Globus pallidus (tissue), 1 donor: ENCODE results near the gene ZNG1B.
"Not testable (repeated sequence)": the region's sequence is repeated elsewhere in the genome, so short reads cannot be mapped to it uniquely, and the experiment has no call there.

Experiments used
- DNase-seq: peaks from one replicate; pipeline ENCODE4 v3.0.0-alpha.2; 2015; ENCODE audit warnings: low spot score

Gene ZNG1B

DNA sequence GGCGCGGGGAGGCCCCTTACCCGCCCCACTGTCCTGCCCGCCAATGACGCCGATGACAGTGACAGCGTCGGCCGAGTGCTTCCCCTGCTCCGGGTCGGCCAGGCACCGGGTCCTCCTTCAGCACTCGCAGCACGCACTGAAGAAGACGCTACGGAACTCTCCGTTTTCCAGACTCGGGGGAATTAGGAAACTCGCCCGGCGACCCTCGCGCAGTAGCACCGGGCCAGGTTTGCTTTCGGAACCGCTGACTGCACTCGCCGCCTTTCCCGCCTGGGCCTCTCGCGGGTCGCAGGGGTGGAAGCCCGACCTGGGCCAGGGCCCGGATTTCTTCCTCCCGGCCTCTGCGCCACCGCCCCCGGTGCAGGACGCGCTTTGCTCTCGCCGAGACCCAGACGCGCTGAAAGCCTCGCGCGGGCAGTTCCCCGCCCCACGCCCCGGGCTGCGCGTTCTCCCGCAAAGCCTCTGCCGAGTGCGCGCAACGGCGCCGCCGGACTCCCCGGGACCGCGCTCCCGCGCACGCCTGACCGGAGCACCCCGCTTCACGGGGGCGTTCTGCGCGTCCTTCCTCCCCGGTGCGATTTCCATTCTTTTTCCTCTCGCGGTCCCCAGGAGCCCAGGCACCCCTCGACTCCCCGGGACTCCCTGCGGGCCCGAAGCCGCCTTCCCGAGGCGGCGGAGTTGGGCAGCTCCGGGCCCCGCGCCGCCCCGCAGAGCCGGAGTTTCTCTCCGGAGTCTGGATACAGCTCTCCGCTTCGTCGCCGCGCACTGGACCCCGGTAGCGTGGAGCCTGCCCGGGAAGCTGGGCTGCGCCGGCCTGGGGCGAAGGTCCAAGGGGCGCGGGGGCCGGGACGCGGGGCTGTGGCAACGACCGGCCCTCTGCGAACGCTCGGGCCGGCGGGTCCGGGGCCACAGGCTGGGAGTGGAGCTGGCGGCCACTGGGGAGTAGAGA is 65.9 kb downstream of the ZNG1B start:
- DNase-seq = not testable (repeated sequence)

DNA sequence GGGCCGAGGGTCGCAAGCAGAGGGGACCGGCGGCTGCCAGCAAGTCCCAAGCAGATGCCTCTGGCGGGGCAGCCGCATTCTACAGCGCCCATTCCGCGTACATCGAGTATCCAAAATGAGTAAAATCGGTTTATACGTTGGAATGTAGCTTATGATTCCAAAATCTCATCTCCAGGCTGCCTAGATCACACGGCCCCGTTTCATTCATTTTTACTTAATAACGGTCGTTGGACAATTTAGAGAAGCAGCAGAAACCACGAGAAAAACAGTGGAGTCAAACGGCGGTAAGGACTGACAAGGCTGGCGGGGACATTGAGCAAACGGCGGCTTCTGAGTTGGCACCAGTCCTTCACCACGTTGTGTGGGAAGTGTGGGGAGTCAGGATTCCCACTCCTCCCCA is 66.6 kb downstream of the ZNG1B start:
- DNase-seq = not testable (repeated sequence)

DNA sequence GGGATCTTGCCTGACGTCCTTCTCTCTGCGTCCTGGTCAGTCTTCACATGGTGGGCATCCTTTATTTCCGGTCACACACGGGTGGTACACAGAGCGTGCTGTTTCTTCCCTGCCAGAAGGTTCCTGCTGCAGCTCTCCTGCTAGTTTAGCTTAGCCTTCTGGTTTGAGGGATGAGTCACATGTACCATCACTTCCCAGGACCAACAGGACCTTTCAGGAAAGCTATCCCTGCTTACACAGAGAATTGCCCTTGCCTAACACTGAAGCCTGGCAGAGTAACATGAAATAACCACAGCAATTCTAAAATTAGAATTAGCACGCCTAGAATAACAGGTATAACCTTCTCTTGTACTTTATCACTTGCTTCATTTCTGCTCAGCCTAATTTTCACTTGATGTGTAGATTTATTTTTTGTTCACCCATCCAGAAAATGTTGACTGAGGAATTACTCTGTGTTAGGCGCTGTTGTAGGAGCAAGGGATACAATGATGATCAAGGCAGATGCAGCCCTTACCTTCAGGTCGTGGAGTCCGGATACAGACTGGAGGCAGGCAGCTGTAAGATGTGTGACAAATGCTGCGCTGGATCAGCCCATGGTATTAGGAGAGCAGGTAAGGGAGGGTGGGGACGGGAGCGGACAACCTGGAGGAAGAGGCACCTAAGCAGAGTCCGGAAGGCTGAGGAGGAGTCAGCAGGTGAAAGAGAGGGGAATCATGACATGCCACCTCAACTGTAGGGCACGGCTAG is 70.1 kb downstream of the ZNG1B start:
- not testable (repeated sequence) for DNase-seq

DNA sequence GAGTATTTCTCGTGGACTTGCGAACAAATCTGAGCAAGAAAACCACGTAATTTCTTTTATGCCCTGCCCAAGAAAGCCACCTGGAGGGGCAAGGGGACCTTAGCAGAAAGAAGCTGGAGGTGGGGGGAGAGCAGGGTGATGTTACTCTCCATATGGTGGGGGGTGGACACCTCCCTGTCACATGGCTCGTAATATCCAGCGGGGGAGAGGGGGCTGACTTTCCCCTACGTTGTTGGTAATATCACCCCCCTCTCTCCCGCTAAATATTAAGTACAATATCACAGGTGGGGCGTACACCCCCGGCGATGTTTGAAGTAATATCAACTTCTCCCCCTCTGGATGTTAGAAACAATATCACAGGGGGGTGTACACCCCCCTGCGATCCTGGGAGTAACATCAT is 70.7 kb downstream of the ZNG1B start:
- DNase-seq = not testable (repeated sequence)

DNA sequence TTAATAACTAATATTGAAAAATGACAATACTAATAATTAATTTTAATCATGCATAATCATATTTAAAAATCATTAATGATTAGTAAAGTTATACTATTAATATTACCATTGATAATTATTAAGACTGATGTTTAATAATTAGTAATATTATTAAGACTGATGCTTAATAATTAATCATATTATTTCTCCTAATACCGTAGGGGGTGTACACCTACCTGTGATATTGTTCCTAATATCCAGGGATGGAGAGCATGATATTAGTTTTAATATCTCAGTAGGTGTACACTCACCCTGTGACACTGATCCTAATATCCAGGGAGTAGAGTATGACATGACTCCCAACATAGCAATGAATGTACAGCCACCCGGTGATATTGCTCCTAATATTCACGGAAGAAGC is 73.4 kb downstream of the ZNG1B start:
- DNase-seq = not testable (repeated sequence)

DNA sequence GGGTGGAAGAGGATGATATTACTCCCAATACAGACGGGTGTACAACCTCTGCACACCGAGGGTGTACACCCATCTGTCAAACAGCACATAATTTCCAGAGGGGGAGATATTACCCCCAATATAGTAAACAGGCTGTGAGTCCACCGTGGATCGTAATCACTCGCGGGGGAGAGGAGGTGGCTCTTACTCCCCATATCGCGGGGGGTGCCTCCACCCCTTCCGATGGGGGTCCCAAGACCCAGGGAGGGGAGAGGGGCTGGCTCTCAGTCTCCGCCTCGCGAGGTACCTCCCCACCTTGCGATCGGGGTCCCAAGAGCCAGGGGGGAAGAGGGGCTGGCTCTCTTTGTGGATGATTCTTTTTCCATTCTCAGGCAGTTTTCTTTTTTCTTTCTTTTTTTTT is 74.4 kb downstream of the ZNG1B start:
- DNase-seq = not testable (repeated sequence)

DNA sequence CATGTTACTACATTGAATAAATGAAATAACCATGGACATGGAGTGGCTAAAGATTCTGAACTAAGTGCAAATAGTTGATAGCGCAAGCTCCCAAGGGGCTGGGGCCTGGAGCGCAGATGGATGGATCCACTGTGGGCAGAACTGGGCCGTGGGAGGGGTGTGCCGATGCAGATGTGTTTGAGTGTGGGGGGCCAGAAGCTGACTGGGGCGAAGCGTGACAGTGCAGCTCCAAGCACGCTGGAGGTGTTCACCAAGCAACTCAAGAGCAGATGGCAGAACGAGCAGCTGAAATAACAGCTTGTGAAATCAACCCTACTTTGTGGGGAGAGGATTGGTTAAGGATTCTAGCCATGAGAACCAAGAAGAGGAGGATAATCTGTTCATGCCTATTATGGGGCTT is 78.0 kb downstream of the ZNG1B start:
- not testable (repeated sequence) for DNase-seq

DNA sequence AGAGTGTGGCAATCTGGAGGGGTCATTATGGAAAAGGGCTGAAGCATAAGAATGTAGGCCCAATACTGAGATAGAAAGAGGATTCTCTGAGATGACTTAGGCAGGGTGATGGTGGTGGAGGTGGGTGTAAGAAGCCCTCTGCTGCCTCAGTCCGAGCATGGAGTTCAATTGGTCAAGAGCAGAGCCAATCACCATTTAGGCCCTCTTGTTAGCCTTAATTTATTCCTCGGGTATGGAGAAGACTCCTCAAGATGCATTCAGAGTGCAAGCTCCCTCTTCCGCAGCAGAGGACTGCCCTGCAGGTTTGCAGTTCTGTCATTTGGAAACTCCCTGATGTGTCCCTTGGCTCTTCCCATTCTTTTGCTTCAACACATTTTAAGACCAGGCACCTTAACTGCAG is 78.5 kb downstream of the ZNG1B start:
- DNase-seq = not testable (repeated sequence)

DNA sequence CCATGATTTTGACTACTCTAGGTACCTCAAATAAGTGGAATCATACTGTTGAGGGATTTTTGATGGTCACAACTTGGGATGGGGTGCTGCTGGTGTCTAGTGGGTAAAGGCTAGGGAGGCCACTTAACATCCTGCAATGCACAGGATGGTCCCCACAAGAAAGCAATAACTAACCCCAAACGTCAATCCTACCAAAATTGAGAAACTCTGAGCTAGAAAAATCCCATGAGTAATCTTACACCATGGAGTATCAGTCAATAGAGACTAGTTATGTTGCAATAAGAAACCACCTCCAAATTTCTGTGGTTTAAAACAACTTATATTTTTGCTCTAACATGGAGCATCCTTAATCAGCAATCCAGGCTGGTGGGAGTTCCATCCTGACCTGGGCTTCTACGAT is 79.5 kb downstream of the ZNG1B start:
- DNase-seq = not testable (repeated sequence)

DNA sequence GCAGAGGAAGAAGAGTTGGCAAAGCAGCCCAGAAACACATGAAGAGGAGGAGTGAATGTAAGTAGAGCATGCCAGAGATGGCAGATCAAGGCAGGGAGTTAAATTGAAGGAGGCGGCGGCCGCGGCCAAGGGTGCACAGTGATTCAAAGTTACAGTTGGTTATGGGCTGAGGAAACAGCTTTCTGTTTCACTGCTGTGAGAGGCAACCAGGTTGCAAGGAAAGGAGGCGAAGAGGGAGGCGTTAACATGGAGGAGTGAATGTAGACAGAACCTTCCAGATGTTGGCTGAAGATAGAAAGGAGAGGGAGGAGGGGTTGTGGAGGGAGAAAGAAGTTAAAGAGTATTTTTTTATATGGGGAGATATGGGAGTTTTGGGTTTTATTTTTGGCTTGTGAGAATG is 83.3 kb downstream of the ZNG1B start:
- not testable (repeated sequence) for DNase-seq

DNA sequence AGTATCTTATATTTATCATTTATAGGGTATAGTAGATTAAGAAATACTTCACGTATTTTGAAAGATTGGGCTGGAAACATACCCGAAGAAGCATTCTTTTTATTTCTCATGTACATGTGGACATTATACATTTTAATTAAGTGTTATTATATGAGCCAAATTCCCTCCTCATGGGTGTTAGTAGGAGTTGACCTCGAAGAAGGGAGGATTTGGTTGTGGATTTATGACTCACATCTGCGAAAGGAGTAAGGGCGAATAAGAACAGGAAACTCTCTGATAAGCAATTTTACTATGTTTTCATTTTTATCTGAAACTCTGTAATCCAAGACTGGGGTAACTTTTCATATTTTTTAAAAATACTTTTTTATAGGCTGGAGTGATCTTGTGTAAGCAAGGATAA is 84.0 kb downstream of the ZNG1B start:
- DNase-seq = not testable (repeated sequence)

DNA sequence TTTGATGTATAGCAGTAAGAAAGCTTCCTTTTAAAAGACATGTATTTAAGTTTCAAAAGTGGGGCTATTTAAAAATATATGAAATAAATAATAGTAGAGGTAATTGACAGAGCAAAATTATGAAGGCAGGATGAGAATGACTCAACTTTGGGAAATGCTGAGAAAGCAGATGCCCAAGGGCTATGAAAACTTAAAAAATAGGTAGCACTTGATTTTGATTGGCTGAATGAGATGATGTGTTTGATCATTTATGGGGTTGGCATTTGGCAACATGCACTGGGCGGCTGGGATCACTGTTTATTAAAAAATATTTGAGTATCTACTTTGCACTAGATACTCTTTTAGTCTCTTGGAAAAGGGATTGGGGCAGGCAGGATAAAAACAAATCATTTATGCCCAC is 87.5 kb downstream of the ZNG1B start:
- not testable (repeated sequence) for DNase-seq

DNA sequence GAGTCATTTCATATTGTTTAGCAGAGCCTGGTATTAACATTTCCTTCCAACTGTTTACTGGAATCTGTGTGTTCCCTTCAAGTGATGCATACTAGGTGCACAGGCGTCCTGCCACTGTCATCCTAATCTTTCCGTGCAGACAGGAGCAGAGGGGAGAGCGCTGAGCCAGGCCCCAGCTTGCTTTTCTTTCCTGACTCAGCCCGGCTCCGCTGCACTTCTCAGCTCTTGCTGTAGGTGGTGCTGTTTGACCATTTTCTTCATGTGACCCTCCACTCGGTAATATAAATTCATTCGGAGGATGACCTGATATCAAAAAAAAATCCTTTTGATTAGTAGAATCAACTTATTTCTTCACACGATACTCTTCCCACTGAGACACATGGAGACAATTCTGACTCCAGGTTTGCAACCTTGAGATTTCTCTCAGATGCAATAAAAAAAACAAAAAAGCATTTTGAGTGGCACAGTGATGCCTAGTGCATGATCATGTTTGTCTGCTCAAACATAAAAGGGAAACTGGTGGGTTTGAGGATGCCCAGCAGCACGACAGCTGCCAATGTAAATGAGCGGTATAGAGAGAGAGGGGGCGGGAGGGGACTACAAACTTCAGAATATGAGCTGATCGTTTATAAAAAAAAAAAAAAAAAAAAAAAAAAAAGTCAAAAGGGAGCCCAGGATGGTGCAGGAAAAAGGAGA is 90.0 kb downstream of the ZNG1B start:
- not testable (repeated sequence) for DNase-seq

DNA sequence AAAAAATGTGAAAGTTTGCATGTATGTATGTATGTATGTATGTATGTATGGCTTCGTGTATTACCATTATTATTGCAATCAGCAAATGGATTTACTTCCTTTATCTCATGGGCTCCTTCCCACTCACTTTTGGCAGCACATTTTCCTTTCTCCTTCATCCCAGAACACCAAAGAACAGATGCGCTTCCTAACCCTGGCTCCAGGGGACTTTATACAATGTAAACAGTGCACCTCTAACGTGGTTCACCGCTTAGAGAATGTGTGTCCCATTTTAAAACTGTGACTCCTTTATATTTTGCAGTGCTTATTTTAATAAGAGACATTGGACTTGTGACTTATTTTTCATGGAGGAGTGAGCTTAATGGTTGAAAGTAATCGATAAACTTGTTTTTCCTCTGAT is 90.6 kb downstream of the ZNG1B start:
- DNase-seq = not testable (repeated sequence)

DNA sequence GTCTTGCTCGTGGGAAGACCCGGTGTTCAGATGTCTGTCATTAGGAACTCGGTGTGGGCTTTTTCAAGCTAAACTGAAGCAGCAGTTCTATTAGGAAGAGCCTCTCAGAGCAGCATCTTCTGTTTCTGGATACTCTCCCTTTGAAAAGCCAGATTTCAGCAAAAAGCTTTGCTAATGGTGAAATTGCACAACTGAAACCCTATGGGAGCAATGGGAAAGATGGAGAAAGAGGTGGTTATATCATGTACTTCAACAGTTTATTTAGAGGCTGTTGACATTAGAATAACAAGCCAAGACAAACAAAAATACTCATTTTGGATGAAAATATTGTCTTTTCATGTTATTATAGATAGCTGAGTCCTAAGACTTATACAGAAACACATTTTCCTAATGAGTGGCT is 91.4 kb downstream of the ZNG1B start:
- not testable (repeated sequence) for DNase-seq

DNA sequence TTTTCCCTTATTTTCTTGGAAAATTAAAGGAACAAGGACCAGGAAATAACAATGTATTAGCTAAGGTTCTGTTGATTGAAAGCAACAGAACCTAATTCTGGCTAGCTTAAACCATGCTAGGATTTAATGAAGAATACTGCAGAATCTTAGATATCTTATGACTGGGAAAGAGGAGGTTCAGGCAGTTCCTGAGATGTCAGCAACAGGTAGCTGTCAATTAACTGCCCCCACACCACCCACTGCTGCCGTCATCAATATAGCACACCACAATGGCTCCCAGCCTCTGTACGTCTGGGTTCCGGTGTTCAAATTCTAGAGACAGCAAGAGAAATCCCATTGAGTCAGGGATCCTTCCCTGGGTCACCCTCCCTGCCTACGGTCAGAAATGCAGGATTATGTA is 95.5 kb downstream of the ZNG1B start:
- DNase-seq = not testable (repeated sequence)

DNA sequence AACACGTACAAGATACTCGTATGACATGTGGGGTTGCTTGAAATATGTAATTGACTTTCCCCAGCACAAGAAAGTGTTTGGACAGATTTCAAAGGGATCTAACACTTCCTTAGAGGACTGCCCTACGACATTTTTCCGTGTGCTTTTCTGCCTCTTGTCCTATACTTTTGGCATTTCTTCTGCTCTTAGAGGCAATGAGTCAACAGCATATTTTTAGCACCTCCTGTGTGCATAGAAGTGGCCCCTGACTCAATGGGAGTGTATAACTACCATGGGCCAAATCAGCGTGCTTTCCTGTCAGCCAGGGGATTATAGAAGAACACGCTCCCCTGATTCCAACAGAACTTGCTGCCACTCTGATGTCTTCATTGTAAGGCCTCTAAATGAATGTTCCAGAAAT is 99.1 kb downstream of the ZNG1B start:
- not testable (repeated sequence) for DNase-seq

DNA sequence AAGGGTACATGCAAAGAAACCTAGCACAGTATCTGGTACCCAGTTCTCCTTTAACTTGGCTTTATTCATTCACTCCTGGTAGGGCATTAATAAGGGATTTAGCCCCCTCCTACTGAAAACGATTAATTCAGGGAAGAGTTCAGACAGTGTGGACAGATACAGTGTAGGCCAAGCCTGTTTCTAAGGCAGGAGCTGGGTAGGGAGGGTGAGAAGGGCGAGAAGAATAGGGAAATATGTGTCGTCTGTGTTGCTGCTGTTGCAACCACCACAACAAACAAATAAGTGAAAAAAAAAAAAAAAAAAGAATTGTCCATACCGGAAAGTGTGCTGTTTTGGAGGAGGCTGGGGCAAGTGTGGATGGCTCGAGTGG is 103.3 kb downstream of the ZNG1B start:
- DNase-seq = not testable (repeated sequence)

DNA sequence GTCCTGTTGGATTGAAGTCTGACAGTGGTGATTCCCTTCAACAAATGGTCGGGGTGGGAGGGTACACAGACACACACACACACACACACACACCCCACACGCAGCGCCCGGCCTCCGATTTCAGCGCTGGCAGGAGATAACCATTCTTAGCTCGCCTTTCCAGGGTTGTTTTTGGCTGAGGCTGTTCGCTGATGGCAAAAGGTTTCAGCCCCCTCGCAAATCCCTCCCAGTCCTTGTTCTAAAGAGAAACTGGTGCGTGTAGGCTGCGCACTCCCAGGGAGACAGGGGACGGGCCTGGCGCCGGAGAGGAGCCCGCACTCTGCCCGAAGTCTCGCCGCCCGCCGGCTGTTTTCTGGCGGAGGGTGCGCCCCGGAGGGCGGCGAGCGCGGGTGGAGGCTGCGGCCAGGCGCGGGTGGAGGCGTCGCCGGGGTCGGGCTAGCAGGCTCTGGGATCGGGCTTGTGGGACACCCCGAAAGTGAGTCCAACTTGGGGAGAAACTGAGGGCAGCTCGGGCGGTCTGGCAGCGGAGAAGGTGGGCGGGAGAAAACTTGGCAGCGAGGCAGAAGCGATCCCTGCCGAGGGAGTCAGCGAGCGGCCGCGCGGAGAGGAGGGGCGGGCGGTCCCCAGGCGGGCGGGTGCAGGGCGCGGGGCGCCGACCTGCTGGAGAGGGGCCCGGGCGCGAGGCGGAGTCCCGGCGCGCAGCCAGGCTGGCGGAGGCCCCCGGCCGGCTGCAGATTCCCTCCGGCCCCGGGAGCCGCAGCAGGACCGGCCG is 103.9 kb downstream of the ZNG1B start:
- not testable (repeated sequence) for DNase-seq

DNA sequence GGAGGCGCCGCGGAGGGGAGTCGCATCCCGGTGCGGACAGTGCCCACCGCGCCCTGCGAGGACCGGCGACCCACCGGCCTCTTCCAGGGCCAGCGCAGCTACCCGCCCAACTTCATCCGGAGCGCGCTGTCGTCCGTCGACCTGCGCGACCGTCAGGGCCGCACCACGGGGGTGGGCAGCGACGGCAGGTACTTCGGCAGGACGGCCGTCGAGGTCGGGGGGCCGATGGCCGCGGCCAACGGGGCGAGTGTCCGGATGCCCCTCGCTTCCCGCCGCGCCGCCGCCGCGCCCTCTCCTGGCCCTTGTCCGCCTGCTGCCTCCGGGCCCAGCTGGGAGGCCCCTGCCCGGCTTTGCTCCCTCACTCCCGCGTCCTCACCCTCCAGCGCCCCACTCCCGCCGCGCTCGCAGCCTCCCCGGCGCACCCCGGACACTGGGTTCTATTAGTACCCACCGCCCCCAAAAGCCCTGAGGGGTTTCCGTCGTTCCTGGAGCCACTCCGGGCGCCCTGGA is 104.5 kb downstream of the ZNG1B start:
- not testable (repeated sequence) for DNase-seq

DNA sequence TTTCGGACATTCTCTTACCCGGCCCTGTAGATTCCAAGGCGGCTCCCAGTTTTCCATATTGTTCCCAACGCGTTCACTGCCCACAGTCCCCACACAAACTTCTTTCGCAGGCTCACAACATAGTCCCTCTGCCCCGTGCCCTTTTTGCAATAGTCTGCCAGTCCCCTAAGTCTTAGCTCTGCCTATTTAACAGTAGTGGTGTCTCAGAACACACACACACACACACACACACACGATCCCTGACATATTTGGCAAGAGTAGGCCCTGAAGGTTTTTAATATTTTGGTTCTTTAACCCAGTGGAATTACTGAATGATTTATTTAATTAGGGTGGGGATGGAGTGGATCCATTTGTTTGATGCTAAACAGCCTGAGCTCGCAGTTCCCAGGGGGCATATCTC is 105.0 kb downstream of the ZNG1B start:
- DNase-seq = not testable (repeated sequence)
